Raji (cell line): ENCODE data around the gene PFDN4.

Experiments used
- POLR2A ChIP-seq: IDR thresholded peaks from 2 replicates; pipeline ENCODE4 v1.6.1; 2011; ENCODE audit warnings: low read depth, low read length, control low read depth; ENCODE audit not compliant: insufficient read depth

PFDN4 gene

GRCh38 chr20:54223751-54224150 is 15.9 kb downstream of the PFDN4 start:
- TF ChIP-seq POLR2A, result no peak

DNA sequence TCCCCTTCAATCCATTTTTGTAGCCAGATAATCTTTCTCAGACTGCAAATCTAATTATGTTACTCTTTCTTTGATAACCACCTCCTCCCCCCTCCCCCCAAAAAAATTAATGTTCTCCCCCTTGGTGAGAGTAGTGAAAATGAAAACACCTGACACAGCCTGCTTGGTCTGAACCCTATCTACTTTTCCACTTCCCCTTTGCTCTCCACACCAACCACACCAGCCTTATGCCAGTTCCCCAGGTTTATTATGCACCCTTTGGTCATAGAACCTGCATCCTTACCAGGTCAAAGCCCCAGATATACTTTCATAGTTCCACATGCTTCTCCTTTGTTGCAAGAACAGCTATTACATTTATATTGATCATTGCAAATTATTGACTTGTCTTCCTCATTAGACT is 19.4 kb downstream of the PFDN4 start:
- no peak for TF ChIP-seq POLR2A

DNA sequence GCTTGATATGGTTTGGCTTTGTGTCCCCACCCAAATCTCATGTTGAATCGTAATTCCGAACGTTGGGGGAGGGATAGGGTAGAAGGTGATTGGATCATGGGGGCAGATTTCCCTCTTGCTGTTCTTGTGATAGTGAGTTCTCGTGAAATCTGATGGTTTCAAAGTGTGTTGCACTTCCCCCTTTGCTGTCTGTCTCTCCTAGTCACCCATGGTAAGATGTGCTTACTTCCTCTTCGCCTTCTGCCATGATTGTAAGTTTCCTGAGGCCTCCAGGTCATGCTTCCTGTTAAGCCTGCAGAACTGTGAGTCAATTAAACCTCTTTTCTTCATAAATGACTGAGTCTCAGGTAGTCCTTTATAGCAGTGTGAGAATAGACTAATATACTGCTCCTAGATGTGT is 19.9 kb downstream of the PFDN4 start:
- no peak for TF ChIP-seq POLR2A

DNA sequence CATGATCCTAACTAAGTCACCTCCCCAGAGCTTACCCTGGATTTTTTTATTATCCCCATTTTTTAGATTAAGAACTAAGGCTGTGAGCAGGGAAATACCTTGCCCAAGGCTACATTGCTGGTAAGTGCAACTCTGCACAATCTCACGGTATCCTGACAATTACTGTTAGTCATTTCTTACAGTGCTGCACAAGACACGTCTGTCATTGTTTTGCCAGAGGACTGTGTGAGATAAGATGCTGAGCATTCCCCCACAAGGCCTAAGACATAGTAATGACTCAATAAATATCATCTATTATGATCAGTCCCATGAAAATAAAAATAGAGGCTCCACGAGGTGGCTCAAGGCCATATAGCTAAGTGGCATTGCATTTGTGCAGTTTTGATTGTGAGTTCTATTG is 21.0 kb downstream of the PFDN4 start:
- TF ChIP-seq POLR2A, result no peak

DNA sequence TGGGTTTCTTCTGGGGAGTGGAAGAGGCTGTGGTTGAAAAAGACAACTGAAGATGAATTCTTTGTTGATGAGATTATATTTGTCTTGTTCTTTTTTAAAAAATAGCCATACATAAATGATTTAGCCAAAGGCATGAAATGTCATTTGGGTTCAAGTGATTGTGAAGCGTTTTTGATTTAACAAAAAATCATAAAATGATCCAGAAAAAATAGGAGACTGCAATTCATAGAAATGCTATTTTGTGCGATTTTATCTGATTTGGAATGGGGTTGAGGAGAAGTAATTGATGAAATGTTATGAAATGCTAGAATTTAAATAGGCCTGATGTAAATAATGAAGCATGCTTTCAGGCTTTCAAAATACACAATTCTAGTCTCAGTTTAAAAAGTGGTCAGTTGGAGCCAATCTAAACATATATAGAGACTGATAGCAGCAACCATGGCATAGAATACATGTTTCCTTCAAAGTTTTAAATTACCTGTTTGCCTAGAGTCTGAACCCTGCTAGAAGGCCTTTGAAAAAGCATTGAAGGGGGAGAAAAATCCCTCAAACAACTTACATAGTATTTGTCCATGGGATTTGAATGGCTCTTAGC is 21.8 kb downstream of the PFDN4 start:
- TF ChIP-seq POLR2A, result no peak

DNA sequence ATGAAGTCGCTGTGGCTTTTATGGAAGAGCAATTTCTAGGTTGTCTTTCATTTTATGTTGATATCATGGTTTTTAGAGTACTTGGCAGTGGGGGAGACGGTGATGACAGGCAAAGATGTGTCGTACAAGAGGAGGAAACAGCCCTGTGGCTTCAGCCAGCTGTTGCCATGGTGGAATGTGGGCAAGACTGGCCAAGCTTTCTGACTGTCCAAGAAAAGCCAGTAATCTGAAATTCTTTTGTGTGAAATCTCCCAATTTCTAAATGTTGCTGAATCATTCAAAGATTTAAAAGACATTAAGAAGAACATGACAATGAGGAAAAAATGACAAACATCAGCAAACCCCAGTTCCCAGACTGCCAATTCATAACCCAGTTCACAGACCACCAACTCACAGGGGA is 23.1 kb downstream of the PFDN4 start:
- TF ChIP-seq POLR2A, result no peak

DNA sequence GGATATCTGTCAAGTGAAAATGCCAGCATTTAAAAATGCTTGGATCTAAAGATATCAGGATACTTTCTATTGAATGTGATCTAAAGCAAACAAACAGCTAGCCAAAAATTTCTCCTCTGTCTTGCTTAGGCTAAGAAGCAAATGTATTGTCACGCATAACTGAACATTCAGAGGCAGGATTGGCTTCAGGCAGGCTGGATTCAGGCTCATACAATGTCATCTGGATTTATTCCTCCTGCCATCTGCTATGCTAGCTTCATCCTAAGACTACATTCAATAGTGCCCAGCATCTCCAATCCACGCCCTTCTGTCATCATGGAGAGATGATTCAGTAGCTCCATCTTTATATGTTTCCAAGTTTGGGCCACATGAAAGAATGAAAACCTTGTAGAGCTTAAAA is 27.1 kb downstream of the PFDN4 start:
- no peak for TF ChIP-seq POLR2A

- TF ChIP-seq POLR2A, result no peak
These were observed 29.4 kb downstream of the PFDN4 start for GRCh38 chr20:54237116-54237943.

- TF ChIP-seq POLR2A, result no peak
These were observed 36.2 kb downstream of the PFDN4 start for GRCh38 chr20:54244113-54244512.

DNA sequence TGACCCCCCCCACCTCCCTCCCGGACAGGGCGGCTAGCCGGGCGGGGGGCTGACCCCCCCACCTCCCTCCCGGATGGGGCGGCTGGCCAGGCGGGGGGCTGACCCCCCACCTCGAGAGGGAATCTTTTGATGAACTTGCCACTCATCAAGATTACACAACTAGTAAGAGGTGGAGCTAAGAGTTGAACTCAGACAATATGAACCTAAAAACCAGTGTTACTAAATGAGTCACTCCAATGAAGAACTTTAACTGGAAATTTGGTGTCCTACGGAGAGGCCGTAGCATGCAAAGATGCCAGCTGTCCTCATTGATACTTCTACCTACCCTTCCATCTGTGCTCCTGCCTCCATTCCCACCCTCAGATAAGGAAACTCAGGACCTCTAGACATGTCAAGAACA is 42.8 kb downstream of the PFDN4 start:
- no peak for TF ChIP-seq POLR2A

- no peak for TF ChIP-seq POLR2A
These were observed 43.2 kb downstream of the PFDN4 start for GRCh38 chr20:54251096-54251495.

DNA sequence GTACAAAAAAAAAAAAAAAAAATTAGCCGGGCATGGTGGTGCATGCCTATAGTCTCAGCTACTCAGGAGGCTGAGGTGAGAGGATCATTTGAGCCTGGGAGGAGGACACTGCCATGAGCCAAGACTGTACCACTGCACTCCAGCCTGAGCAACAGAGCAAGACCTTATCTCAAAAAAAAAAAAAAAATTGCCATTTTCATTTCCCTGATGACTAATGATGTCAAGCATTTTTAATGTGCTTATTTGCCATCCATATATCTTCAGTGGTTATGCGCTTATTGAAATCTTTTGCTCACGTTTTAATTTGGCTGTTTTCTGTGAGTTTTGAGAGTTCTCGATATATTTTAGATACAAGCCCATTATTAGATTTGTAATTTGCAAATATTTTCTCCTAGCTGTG is 46.7 kb downstream of the PFDN4 start:
- no peak for TF ChIP-seq POLR2A

DNA sequence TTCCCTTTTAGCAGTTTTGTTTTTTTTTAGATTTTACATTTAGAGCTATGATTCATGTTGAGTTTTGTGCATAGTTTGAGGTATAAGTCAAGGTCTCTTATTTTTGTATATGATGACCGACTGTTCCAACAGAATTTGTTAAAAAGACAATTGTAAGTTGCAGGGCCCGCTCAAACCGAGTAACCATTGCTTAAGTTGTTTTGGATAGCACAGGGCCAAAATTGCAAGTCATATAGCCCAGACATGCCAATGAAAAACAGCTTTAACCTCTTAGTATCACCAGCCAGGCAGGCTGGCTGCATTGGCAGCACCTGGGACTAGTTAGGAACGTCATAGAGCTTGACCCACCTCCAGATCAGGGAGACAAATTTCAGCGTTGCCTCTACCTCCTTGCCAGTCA is 47.3 kb downstream of the PFDN4 start:
- no peak for TF ChIP-seq POLR2A

DNA sequence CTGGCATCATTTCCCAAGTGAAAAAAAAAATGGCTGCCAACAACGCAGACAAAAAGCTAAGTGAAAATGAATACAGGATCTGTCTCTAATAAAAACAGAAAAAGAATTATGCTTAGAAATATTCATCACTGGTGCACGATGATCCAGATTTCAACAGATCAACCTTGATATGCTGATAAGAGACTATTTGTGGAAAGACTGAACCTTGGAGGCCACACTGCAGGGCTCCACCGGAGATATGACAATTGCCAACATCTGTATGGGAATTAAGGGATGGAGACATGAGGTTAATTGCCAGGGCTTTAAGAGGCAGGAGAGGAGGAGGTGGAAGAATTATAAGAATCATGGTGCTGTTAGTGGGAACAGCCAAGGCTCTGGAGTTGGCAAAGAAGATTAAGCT is 48.3 kb downstream of the PFDN4 start:
- no peak for TF ChIP-seq POLR2A

DNA sequence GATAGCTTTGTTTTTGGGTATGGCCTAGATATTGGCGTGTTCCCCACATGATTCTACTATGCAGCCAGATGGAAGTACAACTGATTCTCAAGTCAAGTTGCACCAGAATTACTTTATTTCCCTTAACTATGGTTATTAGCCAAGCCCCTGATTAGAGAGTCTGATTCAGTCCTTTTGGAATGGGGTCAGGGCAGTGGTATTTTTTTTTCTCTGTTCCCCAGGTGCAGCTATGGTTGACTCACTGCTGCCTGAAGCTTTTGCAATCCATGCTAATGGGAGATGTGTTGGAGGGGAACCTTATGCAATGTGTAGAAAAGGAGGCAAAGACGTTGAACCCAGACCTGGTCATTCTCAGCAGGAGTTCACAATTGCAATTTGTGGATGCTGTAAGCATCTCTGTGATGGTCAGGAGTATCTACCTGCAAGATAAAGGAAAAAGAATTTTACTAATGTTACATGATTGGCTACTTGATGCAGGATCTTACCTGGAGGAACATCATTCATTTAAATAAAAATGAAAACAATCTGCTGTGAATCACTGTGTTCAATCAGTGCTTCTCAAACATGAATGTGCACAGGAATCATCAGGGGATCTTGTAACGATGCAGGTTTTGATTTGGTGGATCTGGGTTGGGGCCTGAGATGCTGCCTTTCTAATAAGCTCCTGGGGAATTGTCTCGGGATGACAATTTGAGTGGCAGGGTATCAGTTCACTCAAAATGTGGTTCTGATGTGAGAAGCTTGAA is 49.4 kb downstream of the PFDN4 start:
- TF ChIP-seq POLR2A, result no peak

DNA sequence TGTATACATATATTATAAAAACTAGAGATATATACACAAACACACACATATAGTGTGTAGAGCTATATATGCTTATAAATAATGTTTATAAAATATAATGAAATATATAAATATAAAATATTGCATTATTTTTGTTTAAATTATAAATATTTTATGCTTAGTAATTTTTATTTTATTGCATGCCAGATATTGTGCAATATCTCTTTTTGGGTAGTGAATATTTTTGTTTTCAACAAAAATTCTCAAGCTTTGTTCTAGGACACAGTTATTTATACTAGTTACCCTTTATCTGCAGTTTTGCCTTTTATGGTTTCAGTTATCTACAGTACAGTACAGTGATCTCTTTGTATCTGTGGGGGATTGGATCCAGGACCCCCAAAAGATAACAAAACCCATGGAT is 52.2 kb downstream of the PFDN4 start:
- TF ChIP-seq POLR2A, result no peak
